ENCODE results near the gene ZC3H6.
A peak's percentile ranks its signal among the peaks of the same experiment; 100 is the strongest.

Gene ZC3H6

GRCh38 chr2:112275311-112275886 is at the start of gene ZC3H6:
Gene ZC3H6 (plus strand): TSS chr2:112275597. CDS start chr2:112275995, 398 bp downstream.
- peak; percentile 97 to 100 (median 100) for DNase-seq
- intact Hi-C loops (cut with DNase I) = loop anchor here (5.0 to 10.0 kb wide), 2 partner anchors 207 to 221 kb away; partner anchors contain the start of genes TMEM87B and TTL

GRCh38 chr2:112229348-112229747 is 46.0 kb upstream of the ZC3H6 start:
- DNase-seq = no peak
- intact Hi-C loops (cut with DNase I) = no loop called here

- intact Hi-C loops (cut with DNase I) = no loop called here
- no peak for DNase-seq
These were observed 45.0 kb upstream of the ZC3H6 start for GRCh38 chr2:112230371-112230770.

GRCh38 chr2:112239862-112240261 is 35.5 kb upstream of the ZC3H6 start:
- intact Hi-C loops (cut with DNase I) = no loop called here
- DNase-seq = no peak

GRCh38 chr2:112242384-112242783 is 33.0 kb upstream of the ZC3H6 start:
- intact Hi-C loops (cut with DNase I) = no loop called here
- no peak for DNase-seq

- peak in 3 of 42 donors; percentile 11 to 42 (median 27) for DNase-seq
- intact Hi-C loops (cut with DNase I) = no loop called here
These were observed 32.2 kb upstream of the ZC3H6 start for GRCh38 chr2:112243233-112243632.

- DNase-seq = no peak
- intact Hi-C loops (cut with DNase I) = no loop called here
These were observed 30.5 kb upstream of the ZC3H6 start for GRCh38 chr2:112244854-112245253.

- DNase-seq = no peak
- intact Hi-C loops (cut with DNase I) = loop anchor here (10.0 kb wide), 3 partner anchors 234 to 394 kb away; partner anchors contain the start of genes CHCHD5, SLC20A1 and TTL
These were observed 24.1 kb upstream of the ZC3H6 start for GRCh38 chr2:112251271-112251670.

GRCh38 chr2:112253261-112253815 is 22.1 kb upstream of the ZC3H6 start:
- intact Hi-C loops (cut with DNase I) = loop anchor here (10.0 kb wide), 3 partner anchors 231 to 391 kb away; partner anchors contain the start of genes CHCHD5, SLC20A1 and TTL
- DNase-seq = no peak

GRCh38 chr2:112254466-112255240 is 20.7 kb upstream of the ZC3H6 start, which contains the start of gene ZC3H8:
Gene ZC3H8 (minus strand): TSS chr2:112255042. CDS start chr2:112254981, 61 bp downstream.
- intact Hi-C loops (cut with DNase I) = loop anchor here (5.0 to 10.0 kb wide), 4 partner anchors 183 to 390 kb away; partner anchors contain the start of genes CHCHD5, SLC20A1 and TTL
- peak; percentile 85 to 98 (median 94) for DNase-seq

GRCh38 chr2:112255875-112256274 is 19.5 kb upstream of the ZC3H6 start:
- intact Hi-C loops (cut with DNase I) = loop anchor here (5.0 to 10.0 kb wide), 4 partner anchors 181 to 389 kb away; partner anchors contain the start of genes CHCHD5, SLC20A1 and TTL

GRCh38 chr2:112256654-112257053 is 18.7 kb upstream of the ZC3H6 start:
- intact Hi-C loops (cut with DNase I) = loop anchor here (5.0 to 10.0 kb wide), 4 partner anchors 181 to 388 kb away; partner anchors contain the start of genes CHCHD5, SLC20A1 and TTL
- DNase-seq = no peak

More at GRCh38 chr2:112255875-112256274, 19.5 kb upstream of the ZC3H6 start:
- DNase-seq = no peak

- peak in 1 of 42 donors; percentile 23 for DNase-seq
These were observed 17.8 kb upstream of the ZC3H6 start for GRCh38 chr2:112257575-112257974.

GRCh38 chr2:112259509-112260294 is 15.7 kb upstream of the ZC3H6 start:
- intact Hi-C loops (cut with DNase I) = loop anchor here (5.0 to 10.0 kb wide), 4 partner anchors 178 to 385 kb away; partner anchors contain the start of genes CHCHD5, SLC20A1 and TTL
- peak; percentile 68 to 93 (median 84) for DNase-seq

More at GRCh38 chr2:112257575-112257974, 17.8 kb upstream of the ZC3H6 start:
- intact Hi-C loops (cut with DNase I) = loop anchor here (5.0 to 10.0 kb wide), 4 partner anchors 180 to 387 kb away; partner anchors contain the start of genes CHCHD5, SLC20A1 and TTL

- intact Hi-C loops (cut with DNase I) = no loop called here
- DNase-seq = no peak
These were observed 15.1 kb upstream of the ZC3H6 start for GRCh38 chr2:112260295-112260625.

- intact Hi-C loops (cut with DNase I) = no loop called here
- DNase-seq = no peak
These were observed 12.5 kb upstream of the ZC3H6 start for GRCh38 chr2:112262876-112263275.

- intact Hi-C loops (cut with DNase I) = no loop called here
- DNase-seq = no peak
These were observed 6.8 kb upstream of the ZC3H6 start for GRCh38 chr2:112268547-112268946.

GRCh38 chr2:112272669-112273068 is 2.7 kb upstream of the ZC3H6 start:
- intact Hi-C loops (cut with DNase I) = loop anchor here (10.0 kb wide), 1 partner anchor 218 kb away; the partner anchor contains the start of gene TMEM87B

More at GRCh38 chr2:112272669-112273068, 2.7 kb upstream of the ZC3H6 start:
- DNase-seq = no peak
